ENCODE data around the gene RAP1GAP. TPM values are rescaled to one million over a fixed set of nuclear protein-coding genes. Genes with fewer than 3 reads are reported as not detected.
"Not testable (repeated sequence)": the region's sequence is repeated elsewhere in the genome, so short reads cannot be mapped to it uniquely, and the experiment has no call there.

Gene RAP1GAP
- total RNA-seq, 1 donor from 2014 or later = 2.2 TPM

DNA sequence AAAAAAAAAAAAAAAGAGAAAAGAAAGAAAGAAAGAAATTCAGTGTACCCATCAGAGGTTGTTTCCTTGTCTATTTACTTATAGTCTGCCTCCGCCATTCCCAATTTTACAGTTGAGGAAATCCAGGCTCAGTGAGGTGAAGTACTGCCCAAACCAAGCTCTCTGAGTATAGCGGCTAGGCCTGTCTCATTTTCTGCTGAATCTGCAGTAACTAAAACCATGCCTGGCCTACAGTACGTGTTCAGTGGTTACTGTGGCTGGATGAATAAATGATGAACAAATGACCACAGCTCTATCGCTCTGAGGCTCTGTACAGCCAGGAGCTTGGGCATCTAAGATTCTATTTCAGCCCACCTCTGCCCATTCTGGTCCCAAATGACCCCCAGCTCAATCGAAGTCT lies 24.3 kb downstream of the RAP1GAP start:
- no peak for DNase-seq (ENCODE audit: low spot score)

DNA sequence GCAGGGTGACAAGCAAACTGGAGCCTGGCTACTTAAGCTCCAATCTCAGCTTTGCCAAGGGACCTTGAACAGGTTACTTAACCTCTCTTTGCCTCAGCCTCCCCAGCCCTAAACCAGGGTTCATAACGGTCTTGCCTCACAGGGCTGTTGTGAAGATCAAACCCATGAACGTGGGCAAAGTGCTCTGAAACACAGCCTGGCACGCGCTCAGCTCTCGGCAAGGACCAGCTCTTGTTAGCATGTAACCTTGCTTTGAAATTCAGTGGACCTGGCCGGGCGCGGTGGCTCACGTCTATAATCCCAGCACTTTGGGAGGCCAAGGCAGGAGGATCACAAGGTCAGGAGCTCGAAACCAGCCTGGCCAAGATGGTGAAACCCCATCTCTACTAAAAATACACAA lies 24.8 kb downstream of the RAP1GAP start:
- no peak for DNase-seq (ENCODE audit: low spot score)

DNA sequence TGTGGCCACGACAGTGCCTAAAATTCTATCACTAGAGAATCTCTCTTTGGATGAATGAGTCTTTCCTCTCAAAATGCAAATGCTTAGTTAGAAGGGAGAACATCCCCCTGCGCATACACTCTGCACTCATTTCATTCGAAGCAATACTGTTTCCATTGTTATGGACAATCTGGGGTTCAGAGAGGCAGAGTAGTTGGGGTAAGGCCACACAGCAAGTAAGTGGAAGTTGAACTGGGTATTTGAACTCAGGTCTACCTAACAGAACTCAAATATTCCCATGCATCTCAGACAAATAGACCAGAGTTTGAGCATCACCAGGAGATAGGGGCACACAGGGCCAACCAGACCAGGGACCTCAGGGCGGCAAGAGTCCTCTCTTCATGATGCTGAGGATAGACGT lies 25.5 kb downstream of the RAP1GAP start:
- DNase-seq (ENCODE audit: low spot score) = no peak

DNA sequence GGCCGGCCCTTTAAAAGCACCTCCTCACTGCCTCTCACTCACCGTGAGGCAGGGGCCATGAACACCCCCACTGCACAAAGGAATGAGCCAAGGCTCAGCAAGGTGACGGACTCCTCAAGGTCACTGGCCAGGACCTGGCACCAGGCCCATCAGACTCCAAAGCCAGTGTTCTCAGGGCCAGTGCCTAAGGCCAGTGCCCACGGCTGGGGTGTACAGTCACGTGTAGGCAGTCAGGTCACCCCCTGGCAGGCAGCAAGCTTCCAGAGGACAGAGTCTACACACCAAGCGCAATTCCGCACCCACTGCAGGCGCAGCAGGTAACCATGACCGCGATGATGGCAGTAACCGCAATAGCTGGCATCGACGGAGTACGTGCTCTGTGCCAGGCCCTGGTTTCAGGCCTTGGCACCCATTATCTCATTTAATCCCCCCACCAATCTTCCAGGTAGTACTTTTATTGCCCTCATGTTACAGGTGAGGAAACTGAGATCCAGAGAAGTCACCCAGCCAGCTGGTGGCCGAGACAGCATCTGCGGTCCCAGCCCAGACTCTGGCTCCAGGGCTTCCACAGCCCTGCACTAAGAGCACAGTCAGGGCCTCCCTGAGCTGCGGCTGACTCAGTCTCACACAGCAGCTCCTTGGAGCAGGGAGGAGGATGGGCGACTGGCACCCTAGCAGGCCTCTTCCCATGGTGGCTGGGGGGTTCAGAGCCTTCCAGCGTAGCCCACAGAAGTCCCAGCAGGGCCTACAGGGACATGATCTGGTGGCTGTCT lies 27.0 kb downstream of the RAP1GAP start:
- no peak for DNase-seq (ENCODE audit: low spot score)

DNA sequence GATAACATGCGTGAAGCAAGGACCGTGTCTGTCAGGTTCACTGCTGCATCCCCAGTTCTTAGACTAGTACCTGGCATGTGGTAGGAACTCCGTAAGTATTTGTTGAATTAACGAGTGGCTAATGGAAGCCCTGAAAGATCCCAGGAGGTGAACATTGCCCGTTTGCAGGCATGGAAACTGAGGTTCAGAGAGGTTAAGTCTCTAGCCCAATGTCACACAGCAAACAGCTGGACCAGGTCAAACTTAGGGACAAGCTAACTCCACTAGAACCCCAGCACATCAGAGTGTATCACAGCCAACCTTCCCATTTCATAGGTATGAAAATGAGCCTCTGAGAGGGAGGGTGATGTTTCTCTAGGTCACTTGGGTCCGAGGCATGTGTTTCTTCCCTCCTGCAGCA lies 27.6 kb downstream of the RAP1GAP start:
- DNase-seq (ENCODE audit: low spot score) = no peak

DNA sequence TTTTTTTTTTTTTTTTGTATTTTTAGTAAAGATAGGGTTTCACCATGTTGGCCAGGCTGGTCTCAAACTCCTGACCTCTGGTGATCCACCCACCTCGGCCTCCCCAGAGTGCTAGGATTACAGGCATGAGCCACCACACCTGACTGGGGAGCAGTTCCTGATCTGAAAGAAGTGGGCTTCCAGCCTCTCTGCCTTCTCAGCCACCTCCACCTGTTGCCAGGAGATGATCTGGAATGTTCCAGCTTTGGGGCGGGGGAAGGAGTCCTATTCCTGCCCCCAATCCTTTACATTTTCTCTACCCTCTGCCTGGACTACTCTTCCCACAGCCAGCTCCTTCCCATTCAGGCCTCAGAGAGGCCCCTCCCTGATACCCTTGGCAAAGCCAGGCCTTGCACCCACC lies 28.1 kb downstream of the RAP1GAP start:
- no peak for DNase-seq (ENCODE audit: low spot score)

DNA sequence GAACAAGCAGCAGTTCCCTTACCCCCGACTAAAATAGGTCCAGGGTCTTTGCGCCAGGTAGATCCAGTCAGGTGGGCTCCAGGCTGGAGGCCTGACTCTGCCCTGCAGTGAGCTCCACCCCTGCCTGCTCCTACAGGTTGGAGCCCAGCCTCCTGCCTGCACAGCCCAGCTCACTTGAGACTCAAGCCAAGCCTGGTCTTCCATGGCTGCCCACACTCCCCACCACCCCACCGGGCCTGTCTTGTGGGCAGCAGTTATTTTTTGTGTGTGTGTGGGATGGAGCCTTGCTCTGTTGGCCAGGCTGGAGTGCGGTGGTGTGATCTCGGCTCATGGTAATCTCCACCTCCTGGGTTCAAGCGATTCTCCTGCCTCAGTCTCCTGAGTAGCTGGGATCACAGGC lies 28.5 kb downstream of the RAP1GAP start:
- DNase-seq (ENCODE audit: low spot score) = no peak

DNA sequence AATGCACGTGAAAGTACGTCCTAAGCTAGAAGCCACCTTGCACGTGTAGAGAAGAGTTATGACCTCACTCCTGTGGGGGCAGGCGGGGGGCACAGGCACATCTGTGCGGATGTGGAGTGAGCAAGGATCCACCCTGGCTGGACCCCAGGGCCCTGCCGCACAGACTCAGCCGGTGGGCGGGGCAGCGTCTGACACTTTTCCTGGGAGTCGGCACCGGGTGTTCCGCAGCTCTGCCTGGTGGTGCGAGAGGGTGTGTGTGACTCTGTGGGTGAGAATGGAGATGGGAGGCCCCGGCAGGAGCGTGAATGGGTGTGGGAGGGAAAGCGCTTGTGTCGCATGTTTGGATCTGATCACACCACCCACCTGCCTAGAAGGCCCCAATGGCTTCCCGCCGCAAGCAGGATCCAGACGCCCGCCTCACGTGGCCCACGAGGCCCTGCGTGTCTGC lies 29.5 kb downstream of the RAP1GAP start:
- no peak for DNase-seq (ENCODE audit: low spot score)

DNA sequence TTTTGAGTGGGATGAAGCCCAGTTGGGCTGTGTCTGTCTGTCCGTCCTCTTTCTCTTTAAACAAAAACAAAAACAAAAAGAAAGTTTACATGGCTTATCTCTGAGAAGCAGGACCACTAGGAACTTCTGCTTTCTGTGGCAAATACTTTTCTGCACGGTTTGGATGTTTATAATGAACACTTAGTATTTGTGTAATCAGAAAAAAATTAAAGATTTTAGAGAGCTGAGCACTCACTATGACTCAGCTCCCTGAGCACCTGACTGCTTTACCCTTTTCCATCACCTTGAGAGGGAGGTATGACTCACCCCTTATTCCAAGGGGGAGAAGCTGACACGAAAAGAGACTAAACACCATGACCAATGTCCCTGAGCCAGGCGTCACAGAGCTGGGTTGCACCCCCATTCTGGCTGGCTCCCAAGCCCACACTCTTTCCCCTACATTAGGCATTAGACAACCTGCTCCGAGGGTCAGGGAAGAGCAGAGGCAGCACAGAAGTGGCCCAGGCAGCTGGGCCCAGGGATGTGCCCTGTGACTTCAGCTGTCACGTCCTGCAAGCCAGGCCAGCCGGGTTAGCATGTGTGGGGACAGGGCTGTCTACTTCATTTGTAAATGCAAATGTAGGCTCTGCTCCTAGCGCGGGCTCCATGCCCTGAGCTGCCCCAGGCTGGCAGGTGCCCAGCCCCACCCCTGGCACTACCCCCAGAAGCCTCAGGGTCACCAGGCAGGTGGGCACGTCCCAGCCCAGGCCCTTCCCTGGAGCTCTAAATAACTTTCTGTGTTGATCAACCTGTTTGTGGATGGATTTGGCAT lies 30.4 kb downstream of the RAP1GAP start:
- DNase-seq (ENCODE audit: low spot score) = no peak

DNA sequence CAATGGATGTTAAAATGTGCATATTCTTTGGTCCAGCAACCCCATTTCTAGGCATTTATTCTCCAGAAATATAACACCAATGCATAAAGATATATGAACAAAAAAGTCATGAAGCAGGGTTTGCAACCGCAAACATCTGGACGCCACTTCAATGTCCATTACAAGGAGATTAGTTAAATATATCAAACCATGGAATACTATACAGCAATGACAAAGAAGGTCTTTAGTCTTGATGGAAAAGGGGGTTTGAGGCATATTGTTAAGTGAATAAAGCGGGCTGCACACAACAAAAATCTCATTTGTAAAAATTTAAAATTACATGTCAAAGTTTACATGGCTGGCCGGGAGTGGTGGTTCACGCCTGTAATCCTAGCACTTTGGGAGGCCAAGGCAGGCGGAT lies 31.6 kb downstream of the RAP1GAP start:
- no peak for DNase-seq (ENCODE audit: low spot score)

DNA sequence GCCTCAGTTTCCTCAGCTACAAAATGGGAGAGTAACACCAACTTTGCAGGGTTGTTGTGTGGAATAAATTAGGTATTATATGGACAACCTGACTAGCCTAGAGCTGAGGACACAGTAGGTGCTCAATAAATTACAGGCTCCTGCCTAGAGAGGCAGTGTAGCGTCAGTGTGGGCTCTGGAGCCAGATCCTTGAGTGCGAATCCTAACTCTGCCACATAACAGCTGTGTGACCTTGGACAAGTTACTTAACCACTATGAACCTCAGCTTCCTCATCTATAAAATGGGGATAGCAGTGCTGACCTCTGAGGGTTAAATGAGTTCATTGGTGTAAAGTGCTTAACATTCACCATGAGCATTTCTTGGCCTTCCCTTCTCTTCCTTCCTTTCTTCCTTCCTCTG lies 33.1 kb downstream of the RAP1GAP start:
- no peak for DNase-seq (ENCODE audit: low spot score)

DNA sequence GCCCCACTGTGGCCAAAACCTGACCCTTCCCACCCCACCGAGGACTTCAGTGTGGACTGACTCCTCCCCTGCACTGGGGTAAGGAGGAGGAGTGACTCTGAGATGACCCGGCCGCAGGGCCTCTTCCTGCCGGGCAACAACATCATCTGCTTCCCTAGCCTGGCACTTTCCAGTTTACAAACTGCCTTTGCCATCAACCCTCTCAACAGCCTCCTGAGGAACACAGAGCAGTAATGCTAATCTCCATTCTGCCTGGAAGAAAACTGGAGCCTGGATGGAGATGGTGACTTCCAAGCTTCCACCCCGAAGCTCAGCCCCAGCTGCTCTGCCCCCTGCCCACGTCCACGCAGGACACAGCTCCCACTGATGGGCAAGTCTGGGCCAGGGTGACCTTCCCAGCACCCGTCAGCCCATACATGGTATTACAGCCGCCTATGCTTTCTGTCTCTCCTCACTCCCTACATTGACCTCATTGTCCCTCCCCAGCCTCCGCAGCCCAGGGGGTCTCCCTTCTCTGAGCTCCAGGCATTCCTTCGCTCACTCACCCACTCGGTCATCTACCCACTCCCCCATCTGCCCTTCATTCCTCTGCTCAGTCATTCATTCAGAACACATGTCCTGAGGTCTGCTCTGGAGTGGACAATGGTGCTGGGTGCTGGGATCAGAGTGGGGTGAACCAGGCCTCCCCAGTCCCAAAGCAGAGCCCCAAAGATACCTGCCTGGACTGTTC lies 34.2 kb downstream of the RAP1GAP start:
- no peak for DNase-seq (ENCODE audit: low spot score)

DNA sequence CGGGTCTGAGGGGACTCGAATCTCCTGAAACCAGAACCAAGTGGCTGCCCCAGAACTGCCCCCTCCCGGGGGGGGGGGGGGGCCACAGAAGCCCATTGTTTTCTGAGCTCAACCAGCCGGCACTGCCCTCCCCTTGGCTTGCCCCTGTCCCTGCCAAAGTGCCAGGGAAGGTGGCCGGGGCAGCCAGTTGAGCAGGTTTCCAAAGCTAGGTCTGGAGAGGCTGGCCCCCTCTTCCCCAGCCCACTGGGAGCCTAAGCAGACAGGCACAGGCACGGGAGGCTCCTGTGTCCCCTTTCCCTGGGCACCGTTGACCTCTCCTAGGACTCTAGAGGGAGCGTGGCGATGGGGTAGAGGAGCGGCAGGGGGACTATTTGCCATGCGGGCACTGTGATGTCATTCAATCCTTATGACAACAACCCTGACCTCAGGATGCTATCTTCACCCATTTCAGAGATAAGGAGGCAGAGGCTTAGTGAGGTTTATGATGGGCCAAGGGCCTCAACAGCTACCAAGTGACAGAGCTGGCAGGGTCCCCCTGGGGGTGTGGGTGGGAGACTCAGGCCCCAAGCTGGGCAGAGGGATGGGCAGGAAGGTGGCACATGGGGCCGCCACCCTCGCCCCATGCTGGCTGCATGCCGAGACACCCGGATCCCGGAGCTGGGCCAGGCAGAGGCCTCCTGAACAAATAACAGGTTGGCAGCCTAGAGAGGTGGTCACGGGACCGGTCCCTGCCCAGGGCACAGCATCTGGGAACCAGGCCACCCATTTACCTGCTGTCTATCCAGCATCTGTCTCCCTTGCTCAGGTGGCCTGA lies 35.0 kb downstream of the RAP1GAP start:
- no peak for DNase-seq (ENCODE audit: low spot score)

DNA sequence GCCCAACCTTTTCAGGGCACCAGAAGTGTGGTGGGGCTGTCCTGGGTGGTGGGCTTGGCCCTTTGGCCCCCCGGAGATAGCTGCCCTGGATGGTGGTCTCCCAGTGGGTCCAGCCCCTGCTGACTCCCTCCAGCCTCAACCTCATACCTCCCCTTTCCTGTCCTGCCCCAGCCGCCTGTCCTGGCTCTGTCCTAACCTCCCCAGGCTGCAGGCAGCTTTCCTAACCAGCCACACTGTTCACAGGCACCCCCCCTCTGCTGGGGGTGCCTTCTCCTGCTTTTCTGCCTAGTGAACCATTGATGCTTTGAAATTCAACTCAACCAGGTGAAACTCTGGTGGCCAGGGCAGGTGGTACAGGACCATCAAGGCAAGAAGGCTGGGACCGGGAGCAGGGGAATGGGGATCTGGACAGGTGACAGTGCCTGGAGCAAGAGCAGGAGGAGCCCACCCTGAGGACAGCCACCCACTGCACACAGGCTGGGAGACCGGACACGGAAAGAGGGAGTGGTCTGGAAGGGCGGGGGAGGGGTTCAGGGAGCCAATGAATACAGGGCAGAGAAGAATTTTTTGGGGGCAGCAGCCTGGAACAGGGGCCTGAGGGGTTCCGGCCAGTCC lies 35.9 kb downstream of the RAP1GAP start:
- no peak for DNase-seq (ENCODE audit: low spot score)

DNA sequence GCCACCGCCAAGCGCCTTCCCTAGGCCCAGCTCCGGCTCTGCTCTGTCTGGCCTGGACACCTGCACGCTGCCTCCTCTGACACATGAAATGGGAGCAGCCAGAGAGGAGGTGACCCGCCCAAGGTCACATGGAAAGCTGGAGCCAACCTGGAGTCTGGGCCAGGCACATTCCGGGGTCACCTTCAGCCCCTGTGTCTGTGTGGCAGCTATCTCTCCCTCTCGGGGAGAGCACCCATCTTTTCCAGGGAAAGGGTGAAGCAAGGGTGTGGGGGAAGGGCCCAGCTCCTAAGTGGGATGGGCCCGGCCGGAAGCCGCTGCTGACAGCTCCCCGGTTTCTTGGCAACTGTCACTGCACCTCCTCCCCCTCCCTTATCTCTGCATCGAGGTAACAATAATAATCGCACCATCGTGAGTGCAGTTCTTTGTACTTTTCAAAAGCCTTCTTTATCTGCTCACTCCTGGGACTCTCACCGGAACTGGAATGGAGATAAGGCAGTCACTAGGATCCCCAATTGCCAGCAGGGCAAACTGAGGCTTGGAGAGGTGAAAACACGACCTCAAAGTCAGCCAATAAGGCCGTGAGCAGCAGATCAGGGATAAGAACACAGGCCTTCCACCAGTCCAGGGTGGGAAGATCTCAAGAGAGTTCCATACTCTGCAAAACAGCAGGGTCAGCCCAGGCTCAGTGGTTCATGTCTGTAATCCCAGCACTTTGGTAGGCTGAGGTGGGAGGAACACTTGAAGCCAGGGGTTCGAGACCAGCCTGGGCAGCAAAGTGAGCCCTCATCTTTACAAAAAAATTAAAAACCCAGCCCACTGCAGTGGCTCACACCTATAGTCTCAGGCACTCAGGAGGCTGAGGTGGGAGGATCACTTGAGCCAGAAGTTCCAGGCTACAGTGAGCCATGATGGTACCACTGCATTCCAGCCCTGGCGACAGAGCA lies 36.9 kb downstream of the RAP1GAP start:
- no peak for DNase-seq (ENCODE audit: low spot score)

DNA sequence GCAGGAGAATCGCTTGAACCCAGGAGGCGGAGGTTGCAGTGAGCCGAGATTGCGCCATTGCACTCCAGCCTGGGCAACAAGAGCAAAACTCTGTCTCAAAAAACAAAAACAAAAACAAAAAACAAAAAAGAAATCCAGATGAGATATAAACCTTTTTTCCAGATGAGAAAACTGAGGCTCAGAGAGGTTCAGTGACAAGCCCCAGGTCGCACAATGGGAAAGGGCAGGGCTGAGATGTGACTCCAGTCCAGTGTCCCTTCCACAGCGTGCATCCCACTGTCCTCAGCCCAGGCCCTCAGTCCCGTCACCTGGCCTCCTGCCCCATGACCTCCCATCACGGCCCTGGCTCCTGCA lies 37.6 kb downstream of the RAP1GAP start:
- not testable (repeated sequence) for DNase-seq (ENCODE audit: low spot score)

DNA sequence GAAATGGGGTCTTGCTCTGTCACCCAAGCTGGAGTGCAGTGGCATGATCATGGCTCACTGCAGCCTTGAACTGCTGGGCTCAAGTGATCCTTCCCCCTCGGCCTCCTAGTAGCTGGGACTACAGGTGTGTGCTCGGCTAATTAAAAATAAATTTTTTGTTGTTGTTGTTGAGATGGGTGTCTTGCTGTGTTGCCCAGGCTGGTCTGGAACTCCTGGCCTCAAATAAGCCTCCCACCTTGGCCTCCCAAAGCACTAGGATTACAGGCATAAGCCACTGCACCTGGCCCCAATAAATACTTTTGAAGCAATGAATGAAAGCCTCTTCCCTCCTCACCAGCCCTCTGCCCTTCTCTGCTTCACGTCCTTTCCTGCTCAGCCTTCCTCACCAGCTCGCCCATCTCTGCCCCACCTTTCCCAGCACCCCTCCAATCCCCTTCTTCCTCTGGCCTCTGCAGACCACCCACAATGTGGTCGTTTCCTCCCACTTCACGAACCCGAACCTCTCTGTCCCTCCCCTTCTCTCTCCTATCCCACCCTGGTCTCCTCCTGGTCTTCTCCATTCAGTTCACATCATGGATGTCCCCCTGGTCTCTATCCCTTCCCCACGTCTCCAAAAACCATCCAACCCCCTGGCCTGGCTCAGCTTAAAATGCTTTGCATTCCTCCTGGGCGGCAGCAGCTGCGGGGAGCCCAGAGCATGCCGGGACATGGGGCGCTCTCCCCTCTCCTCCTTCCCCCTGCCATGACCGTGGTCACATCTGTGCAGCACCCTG lies 38.4 kb downstream of the RAP1GAP start:
- no peak for DNase-seq (ENCODE audit: low spot score)

DNA sequence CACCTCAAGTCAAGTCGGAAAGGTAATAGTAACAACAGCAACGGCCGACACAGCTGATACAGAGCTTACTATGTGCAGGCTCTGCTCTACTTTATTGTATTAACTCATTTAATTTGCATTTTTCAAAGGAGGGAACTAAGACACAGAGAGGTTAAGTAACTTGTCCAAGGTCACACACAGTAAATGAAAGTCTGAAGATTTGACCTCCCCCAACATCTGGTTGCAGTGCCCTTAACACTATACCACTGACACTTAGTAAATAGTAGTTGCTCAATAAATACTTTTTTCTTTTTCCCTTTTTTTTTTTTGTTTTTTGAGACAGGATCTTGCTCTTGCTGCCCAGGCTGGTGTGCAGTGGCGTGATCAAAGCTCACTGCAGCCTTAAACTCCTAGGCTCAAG lies 39.2 kb downstream of the RAP1GAP start:
- no peak for DNase-seq (ENCODE audit: low spot score)

DNA sequence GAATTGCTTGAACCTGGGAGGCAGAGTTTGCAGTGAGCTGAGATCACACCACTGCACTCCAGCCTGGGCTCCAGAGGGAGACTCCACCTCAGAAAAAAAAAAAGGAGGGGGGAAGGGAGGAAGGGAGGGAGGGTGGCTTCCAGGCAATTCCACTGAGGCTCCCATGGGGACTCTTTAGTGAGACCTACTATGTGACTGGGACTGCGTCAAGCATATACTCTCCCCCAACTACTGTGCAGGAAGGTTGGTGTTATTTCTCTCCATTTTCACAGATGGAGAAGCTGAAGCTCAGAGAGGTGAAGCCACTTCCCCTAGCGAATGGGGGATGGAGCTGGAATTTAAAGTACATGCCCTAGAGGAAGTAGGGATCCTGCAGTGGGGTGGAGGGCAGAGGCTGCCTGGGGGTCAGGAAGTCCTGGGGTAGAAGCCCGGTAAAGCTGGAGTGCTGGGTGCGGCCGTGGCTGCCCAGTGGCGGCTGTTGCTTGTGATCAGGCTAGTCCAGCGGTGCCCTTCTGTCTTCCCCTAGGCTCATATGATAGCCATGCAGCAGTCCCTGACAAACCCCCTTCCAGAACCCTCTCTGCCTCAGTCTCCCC lies 40.3 kb downstream of the RAP1GAP start:
- no peak for DNase-seq (ENCODE audit: low spot score)
